Measurements from ENCODE around the gene ACTN1. TPM values are rescaled to one million over a fixed set of nuclear protein-coding genes. Genes with fewer than 3 reads are reported as not detected.

ACTN1 gene
- total and polyA plus RNA-seq, 2 of the 8 experiments (the other 6 are each of a cell fraction or from before 2014, with no cell fraction given) = 236 to 262 TPM

DNA sequence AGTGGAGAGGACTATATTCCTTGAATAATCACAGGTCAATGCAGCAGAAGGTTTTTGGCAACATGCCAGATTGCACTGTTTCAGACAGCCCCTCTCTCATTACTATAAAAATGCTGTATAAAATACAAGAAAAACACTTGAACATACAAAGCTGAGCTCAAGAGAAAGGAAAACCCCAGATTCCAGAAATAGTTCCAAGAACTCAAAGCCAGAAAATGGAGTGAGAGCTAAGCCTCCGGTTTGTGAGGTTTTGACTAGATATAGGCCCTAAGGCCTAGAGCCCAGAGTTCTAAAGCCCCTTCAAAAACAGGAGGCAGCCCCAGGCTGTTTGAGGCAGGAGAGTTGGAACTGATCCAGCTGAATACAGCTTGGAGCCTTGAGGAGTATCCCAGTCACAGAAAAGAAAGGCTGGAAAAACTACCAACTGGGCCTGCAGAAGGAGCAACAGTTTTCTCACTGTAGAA is 29.4 kb upstream of the ACTN1 start (continued):
- TF ChIP-seq SP2 (IDR thresholded peaks at IDR 0.05; ENCODE audit: low read length) = no peak
- TF ChIP-seq SAP30 (IDR thresholded peaks at IDR 0.05; ENCODE audit: insufficient read depth, insufficient replicate concordance, low read length) = no peak
- TF ChIP-seq TAF1 (IDR thresholded peaks at IDR 0.05; ENCODE audit: low read depth, low read length) = no peak
- TF ChIP-seq CHD2 (IDR thresholded peaks at IDR 0.05; ENCODE audit: low read length) = no peak
- TF ChIP-seq, protein P1, sequence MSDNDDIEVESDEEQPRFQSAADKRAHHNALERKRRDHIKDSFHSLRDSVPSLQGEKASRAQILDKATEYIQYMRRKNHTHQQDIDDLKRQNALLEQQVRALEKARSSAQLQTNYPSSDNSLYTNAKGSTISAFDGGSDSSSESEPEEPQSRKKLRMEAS (IDR thresholded peaks at IDR 0.05) = no peak

Measured in H1 (cell line).